Fibroblast of pulmonary artery (primary cell): ENCODE results near the gene ZC3H14.

Experiments used
- DNase-seq: peaks from one replicate; pipeline ENCODE4 v3.0.0-alpha.2; 2010; ENCODE audit warnings: low read depth
- H3K4me3 ChIP-seq: replicated peaks from 2 replicates; pipeline ENCODE4 v1.5.1; 2011; ENCODE audit warnings: low read depth, mild to moderate bottlenecking, control low read depth, low read length, moderate library complexity
- CTCF ChIP-seq: IDR thresholded peaks from 2 replicates; pipeline ENCODE4 v1.5.1; 2011; ENCODE audit warnings: mild to moderate bottlenecking, control low read depth, low read length, inconsistent platforms; ENCODE audit errors: missing control alignments

The ZC3H14 gene

GRCh38 chr14:88617479-88617878 is 54.6 kb downstream of the ZC3H14 start:
- no peak overlapping the region for H3K4me3 ChIP-seq
- no peak for DNase-seq
- no peak for TF ChIP-seq CTCF

GRCh38 chr14:88618476-88618875 is 55.6 kb downstream of the ZC3H14 start:
- no peak for TF ChIP-seq CTCF
- no peak for DNase-seq
- H3K4me3 ChIP-seq = no peak overlapping the region

- no peak for TF ChIP-seq CTCF
- H3K4me3 ChIP-seq = no peak overlapping the region
- no peak for DNase-seq
These were observed 58.3 kb downstream of the ZC3H14 start for GRCh38 chr14:88621100-88621499.

GRCh38 chr14:88625671-88626070 is 62.8 kb downstream of the ZC3H14 start:
- no peak for TF ChIP-seq CTCF
- DNase-seq = no peak
- no peak overlapping the region for H3K4me3 ChIP-seq

GRCh38 chr14:88628033-88628432 is 65.2 kb downstream of the ZC3H14 start:
- no peak overlapping the region for H3K4me3 ChIP-seq
- TF ChIP-seq CTCF = no peak
- DNase-seq = no peak

GRCh38 chr14:88628462-88628861 is 65.6 kb downstream of the ZC3H14 start:
- DNase-seq = no peak
- TF ChIP-seq CTCF = no peak
- no peak overlapping the region for H3K4me3 ChIP-seq

GRCh38 chr14:88630565-88630964 is 67.7 kb downstream of the ZC3H14 start:
- DNase-seq = peak; percentile 85
- peak overlapping the region; percentile 3 for H3K4me3 ChIP-seq
- no peak for TF ChIP-seq CTCF
